ENCODE measurements around the gene DEK.
"Not testable (repeated sequence)": the region's sequence is repeated elsewhere in the genome, so short reads cannot be mapped to it uniquely, and the experiment has no call there.

The DEK gene

GRCh38 chr6:18264219-18264922 is at the start of gene DEK:
TSS of gene DEK (minus strand) at chr6:18264530. CDS start at chr6:18263987, 543 bp downstream.
- DNase-seq, result peak; percentile 79

- no peak for DNase-seq
These were observed 48.0 kb upstream of the DEK start for GRCh38 chr6:18312368-18312767.

GRCh38 chr6:18310010-18310409 is 45.7 kb upstream of the DEK start:
- DNase-seq, result not testable (repeated sequence)

GRCh38 chr6:18309046-18309445 is 44.7 kb upstream of the DEK start:
- no peak for DNase-seq

GRCh38 chr6:18308070-18308735 is 43.9 kb upstream of the DEK start:
- no peak for DNase-seq

GRCh38 chr6:18306977-18307376 is 42.6 kb upstream of the DEK start:
- no peak for DNase-seq

- no peak for DNase-seq
These were observed 38.5 kb upstream of the DEK start for GRCh38 chr6:18302561-18303439.

GRCh38 chr6:18293076-18293904 is 29.0 kb upstream of the DEK start:
- no peak for DNase-seq

- DNase-seq, result no peak
These were observed 25.0 kb upstream of the DEK start for GRCh38 chr6:18289283-18289682.

- DNase-seq, result no peak
These were observed 19.9 kb upstream of the DEK start for GRCh38 chr6:18284261-18284660.

- no peak for DNase-seq
These were observed 17.2 kb upstream of the DEK start for GRCh38 chr6:18281564-18281963.

- DNase-seq, result no peak
These were observed 15.8 kb upstream of the DEK start for GRCh38 chr6:18280084-18280483.

GRCh38 chr6:18279422-18279821 is 15.1 kb upstream of the DEK start:
- no peak for DNase-seq

- DNase-seq, result no peak
These were observed 13.1 kb upstream of the DEK start for GRCh38 chr6:18277237-18278006.

- DNase-seq, result no peak
These were observed 12.4 kb upstream of the DEK start for GRCh38 chr6:18276610-18277236.

GRCh38 chr6:18270216-18270615 is 5.9 kb upstream of the DEK start:
- no peak for DNase-seq

- DNase-seq, result no peak
These were observed 5.4 kb upstream of the DEK start for GRCh38 chr6:18269717-18270116.

GRCh38 chr6:18269253-18269652 is 4.9 kb upstream of the DEK start:
- DNase-seq, result no peak

- DNase-seq, result no peak
These were observed 3.7 kb upstream of the DEK start for GRCh38 chr6:18268066-18268465.

- no peak for DNase-seq
These were observed 2.2 kb upstream of the DEK start for GRCh38 chr6:18266523-18266912.

GRCh38 chr6:18265787-18266522 is 1.6 kb upstream of the DEK start:
- DNase-seq, result no peak

Measured in stimulated activated CD4-positive, alpha-beta T cell treated with anti-CD3 and anti-CD28 coated beads, Interleukin-12 subunit alpha, Interleukin-12 subunit beta, amount 100 ng/mL, for 4 hours (primary cell).